C4-2B (cell line): ENCODE results near the gene R3HDM4.

Experiments
- H3K27ac ChIP-seq: fragments of 450-650 bp; 2 replicates; pipeline ENCODE4 v1.5.1; 2017
- ZFX ChIP-seq: fragments of 450-650 bp; IDR thresholded peaks from 2 replicates; pipeline ENCODE4 v1.6.1; 2017
- TF ChIP-seq, protein P1 (sequence below): fragments of 450-650 bp; conservative IDR thresholded peaks from 2 replicates; pipeline ENCODE4 v1.5.1; 2017; ENCODE audit warnings: mild to moderate bottlenecking

R3HDM4 gene

DNA sequence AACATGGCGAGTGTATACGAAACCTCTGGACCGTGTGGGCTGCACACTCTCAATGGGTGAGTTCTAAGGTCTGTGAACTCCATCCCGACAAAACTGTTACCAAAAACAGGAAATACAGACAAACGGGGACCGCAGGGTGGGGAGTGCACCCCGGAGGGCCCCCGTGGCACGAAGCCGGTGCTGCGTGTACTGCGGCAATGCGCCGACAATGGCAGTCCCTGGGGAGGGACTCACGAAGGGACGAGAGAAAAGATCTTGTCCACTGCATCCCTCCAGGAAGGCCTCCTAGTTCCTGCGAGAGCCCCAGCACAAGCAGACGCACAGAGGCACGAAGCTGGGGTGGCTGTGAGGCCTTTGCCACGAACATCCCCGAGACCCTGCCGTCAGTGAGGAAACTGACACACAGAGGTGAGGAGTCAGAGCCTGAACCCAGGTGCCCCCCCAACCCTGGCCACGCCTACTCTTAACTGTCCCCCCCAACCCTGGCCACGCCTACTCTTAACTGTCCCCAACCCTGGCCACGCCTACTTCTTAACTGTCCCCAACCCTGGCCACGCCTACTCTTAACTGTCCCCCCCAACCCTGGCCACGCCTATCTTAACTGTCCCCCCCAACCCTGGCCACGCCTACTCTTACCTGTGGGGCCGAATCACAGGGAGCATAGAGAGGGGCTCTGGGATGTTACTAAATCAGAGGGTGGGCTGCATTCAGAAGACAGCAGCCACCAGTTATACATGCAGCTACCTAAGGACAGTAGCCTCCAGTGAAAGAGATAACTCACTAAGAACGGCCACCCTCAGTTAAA is 24.2 kb downstream of the R3HDM4 start:
- no peak for TF ChIP-seq ZFX
- TF ChIP-seq, protein P1, sequence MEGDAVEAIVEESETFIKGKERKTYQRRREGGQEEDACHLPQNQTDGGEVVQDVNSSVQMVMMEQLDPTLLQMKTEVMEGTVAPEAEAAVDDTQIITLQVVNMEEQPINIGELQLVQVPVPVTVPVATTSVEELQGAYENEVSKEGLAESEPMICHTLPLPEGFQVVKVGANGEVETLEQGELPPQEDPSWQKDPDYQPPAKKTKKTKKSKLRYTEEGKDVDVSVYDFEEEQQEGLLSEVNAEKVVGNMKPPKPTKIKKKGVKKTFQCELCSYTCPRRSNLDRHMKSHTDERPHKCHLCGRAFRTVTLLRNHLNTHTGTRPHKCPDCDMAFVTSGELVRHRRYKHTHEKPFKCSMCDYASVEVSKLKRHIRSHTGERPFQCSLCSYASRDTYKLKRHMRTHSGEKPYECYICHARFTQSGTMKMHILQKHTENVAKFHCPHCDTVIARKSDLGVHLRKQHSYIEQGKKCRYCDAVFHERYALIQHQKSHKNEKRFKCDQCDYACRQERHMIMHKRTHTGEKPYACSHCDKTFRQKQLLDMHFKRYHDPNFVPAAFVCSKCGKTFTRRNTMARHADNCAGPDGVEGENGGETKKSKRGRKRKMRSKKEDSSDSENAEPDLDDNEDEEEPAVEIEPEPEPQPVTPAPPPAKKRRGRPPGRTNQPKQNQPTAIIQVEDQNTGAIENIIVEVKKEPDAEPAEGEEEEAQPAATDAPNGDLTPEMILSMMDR = no peak

DNA sequence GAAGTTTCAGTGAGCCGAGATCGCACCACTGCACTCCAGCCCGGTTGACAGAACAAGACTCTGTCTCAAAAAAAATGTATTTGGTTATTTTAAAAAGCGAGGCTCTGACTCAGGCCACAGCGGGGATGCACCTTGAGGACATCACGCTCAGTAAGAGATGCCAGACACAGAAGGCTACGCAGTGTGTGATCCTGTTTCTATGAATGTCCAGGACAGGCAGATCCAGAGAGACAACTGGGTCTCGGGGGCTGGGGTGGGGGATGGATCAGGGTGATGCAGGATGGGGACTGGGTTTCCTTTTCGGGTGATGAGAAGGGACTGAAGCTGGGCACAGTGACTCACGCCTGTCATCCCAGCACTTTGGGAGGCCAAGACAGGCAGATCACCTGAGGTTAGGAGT is 25.4 kb downstream of the R3HDM4 start:
- no peak overlapping the region for H3K27ac ChIP-seq
- TF ChIP-seq, protein P1 = no peak
- TF ChIP-seq ZFX = no peak

More for the DNA sequence above, 24.2 kb downstream of the R3HDM4 start:
- H3K27ac ChIP-seq = no peak overlapping the region

DNA sequence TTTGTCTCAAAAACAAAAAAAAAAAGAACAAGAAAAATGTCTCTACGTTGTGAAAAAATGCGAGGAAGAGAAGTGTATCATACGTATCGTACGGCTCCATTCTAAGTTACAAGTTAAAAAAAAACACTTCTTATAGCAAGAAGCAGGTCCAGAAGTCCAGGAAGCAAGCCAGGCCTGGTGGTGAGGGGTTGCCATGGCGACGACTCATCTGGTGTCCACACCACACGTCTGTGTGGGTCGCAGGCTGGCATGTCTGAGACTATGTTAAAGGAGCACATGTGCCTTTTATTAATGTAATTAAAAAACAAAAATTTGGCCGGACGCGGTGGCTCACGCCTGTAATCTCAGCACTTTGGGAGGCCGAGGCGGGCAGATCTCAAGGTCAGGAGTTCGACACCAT is 25.9 kb downstream of the R3HDM4 start:
- TF ChIP-seq, protein P1 = no peak
- no peak for TF ChIP-seq ZFX
- no peak overlapping the region for H3K27ac ChIP-seq

DNA sequence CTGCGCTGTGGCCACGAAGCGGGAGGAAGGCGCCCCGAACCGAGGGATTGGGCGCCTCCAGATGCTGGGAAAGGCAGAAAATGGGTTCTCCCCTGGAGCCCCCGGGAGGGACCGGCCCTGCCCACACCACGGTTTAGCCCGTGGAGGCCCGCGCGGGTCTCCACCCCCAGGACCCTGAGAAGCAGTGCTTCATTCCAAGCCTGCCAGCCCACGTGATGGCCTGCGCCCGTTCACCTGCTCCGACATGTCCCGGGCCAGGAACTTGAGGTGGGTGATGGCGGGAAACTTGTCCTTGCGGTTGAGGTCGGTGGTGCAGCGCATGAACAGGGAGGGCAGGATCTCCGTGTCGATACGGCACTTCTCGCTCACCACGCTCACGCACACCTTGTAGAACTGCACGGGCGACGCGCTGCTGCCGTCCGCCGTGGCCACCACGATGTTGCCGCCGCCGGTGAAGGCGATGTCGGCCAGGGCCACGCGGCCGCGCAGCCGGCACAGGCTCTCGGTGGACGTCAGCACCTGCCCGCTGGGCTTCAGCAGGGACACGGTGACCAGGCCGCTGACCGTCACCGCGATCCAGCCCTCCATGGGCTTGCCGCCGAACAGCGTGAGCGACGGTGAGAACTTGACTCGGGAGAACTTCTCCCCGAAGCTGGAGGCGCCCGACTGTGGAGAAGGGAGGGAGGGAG is 27.3 kb downstream of the R3HDM4 start:
- no peak overlapping the region for H3K27ac ChIP-seq
- TF ChIP-seq, protein P1 = no peak
- no peak for TF ChIP-seq ZFX

DNA sequence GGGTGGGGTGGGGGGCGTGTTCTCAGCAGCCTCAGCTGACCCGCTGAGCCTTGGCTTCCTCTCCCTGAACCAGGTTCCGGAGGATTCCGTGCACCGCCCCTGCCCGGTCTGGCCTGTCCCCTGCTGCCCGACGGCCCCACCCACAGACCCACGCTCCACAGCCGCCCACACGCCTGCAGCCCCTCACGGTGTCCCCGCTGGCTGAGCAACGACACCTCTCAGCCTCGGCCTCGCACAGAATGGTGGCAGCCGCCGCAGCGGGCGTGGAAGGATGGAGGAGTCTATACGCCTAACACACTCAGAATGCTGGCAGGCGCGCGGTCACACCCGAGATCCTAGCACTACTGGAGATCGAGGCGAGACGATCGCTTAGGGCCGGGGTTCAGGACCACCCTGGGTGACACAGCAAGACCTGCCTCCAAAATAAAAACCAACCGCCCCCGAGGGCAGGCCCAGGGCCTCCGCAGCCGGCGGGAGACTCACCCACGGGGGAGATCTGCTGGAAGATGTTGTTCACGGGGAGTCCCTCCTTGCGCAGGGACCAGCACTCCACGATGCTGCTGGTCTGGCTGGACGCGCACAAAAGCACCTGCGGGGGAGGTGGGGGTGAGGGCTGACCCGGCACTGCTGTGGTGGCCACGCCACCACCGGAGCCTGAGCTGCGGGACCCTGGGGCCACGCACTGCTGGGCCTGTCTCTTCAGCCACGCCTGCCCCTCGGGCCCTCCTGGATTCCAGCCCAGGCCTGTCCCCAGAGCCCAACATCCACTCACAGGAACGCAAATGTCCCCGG is 28.4 kb downstream of the R3HDM4 start:
- no peak overlapping the region for H3K27ac ChIP-seq
- TF ChIP-seq, protein P1 = no peak
- no peak for TF ChIP-seq ZFX

DNA sequence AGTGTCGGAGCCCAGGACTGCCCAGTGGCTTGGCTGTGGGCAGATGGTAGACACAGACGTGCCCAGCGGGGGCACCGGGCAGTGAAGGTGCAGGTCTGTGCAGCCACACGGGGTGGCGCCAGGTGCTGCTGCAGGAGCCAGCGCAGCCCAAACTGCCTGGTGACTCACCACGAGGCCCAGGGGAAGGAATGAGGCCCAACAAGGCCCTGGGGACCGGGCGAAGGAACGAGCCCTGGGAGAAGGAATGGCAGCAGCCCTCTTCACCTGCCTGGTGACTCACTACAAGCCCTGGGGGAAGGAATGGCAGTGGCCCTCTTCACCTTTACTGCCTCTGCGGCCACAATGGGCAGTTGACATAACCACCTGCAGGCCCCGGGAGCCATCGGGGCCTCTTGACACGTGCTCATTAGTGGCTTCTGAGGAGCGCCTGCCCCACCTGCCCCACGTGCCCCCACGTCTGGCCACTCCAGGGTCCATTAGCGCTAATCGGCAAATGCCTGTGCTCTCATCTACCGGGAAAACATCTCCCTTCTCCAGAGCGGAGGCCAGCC is 29.3 kb downstream of the R3HDM4 start:
- TF ChIP-seq, protein P1 = no peak

More for the DNA sequence above, 29.3 kb downstream of the R3HDM4 start:
- no peak overlapping the region for H3K27ac ChIP-seq
